H1 (cell line): ENCODE data around the gene DAGLA. TPM values are rescaled to one million over a fixed set of nuclear protein-coding genes. Genes with fewer than 3 reads are reported as not detected.

Experiments used
- CTCF ChIA-PET: fragments of 300-600 bp; sonication (Branson Sonifier 250); formaldehyde crosslinking; loops from one replicate; lab custom pipeline; 2021; ENCODE audit not compliant: partially characterized antibody; lab: Charles Lee
- POLR2A ChIA-PET: fragments of 300-600 bp; sonication (Branson Sonifier 250); formaldehyde crosslinking; loops from one replicate; lab custom pipeline; 2021; ENCODE audit warnings: inconsistent platforms; ENCODE audit not compliant: partially characterized antibody; lab: Charles Lee
- DNase-seq, 2 experiments: peaks; one replicate each; pipeline versions ENCODE4 v3.0.0 to v3.0.0-alpha.2; 2010 to 2022; ENCODE audit warnings: low spot score in 2 of 2, low read depth in 1 of 2, mixed read lengths in 1 of 2
- FAIRE-seq: peaks from 2 replicates; lab custom pipeline; 2011; peaks lifted over from hg19 to GRCh38; lab: Jason Lieb, UNC
- H2AFZ ChIP-seq: 2 replicates; pipeline ENCODE4 v1.8.1; 2012; ENCODE audit warnings: low read length, inconsistent platforms
- H2AK5ac ChIP-seq: 2 replicates; pipeline ENCODE4 v1.6.1; 2013; ENCODE audit warnings: low read depth, low read length
- H2BK120ac ChIP-seq: replicated peaks from 2 replicates; pipeline ENCODE3; 2013; ENCODE audit warnings: low read depth, low read length, inconsistent platforms
- H2BK12ac ChIP-seq: 2 replicates; pipeline ENCODE4 v1.6.1; 2013; ENCODE audit warnings: low read depth, low read length
- H2BK15ac ChIP-seq: 2 replicates; pipeline ENCODE4 v1.6.1; 2013; ENCODE audit warnings: low read length
- H2BK20ac ChIP-seq: 2 replicates; pipeline ENCODE4 v1.6.1; 2013; ENCODE audit warnings: low read length
- H2BK5ac ChIP-seq: 2 replicates; pipeline ENCODE4 v1.6.1; 2013; ENCODE audit warnings: low read depth, low read length
- H3K14ac ChIP-seq: 2 replicates; pipeline ENCODE4 v1.6.1; 2013; ENCODE audit warnings: inconsistent platforms; ENCODE audit not compliant: insufficient read length
- H3K18ac ChIP-seq: 2 replicates; pipeline ENCODE4 v1.6.1; 2013; ENCODE audit warnings: low read length; ENCODE audit errors: extremely low read depth
- H3K23ac ChIP-seq: 2 replicates; pipeline ENCODE4 v1.6.1; 2013; ENCODE audit warnings: inconsistent platforms; ENCODE audit not compliant: insufficient read length
- H3K23me2 ChIP-seq: 2 replicates; pipeline ENCODE4 v1.6.1; 2013; ENCODE audit warnings: low read depth, low read length
- H3K27ac ChIP-seq: 2 replicates; pipeline ENCODE4 v1.6.1; 2011; ENCODE audit warnings: low read depth, low read length, inconsistent platforms
- H3K27me3 ChIP-seq, 4 experiments: replicated peaks in 1 of 4; 1 replicate in 1 of 4; 2 replicates in 3 of 4; pipeline versions ENCODE4 v1.6.1 to v1.8.1; 2011 to 2013; ENCODE audit warnings: low read length in 3 of 4, mild to moderate bottlenecking in 3 of 4, inconsistent platforms in 2 of 4, mixed read lengths in 2 of 4, moderate library complexity in 1 of 4; ENCODE audit not compliant: control insufficient read depth in 3 of 4, insufficient read depth in 3 of 4; ENCODE audit errors: extremely low read depth in 1 of 4
- H3K36me3 ChIP-seq, 4 experiments: 2 replicates each; pipeline versions ENCODE4 v1.6.1 to v1.8.1; 2011 to 2013; ENCODE audit warnings: mild to moderate bottlenecking in 4 of 4, low read length in 3 of 4, moderate library complexity in 2 of 4, control low read depth in 1 of 4, inconsistent platforms in 1 of 4; ENCODE audit not compliant: insufficient read depth in 4 of 4, control insufficient read depth in 2 of 4
- H3K4ac ChIP-seq: replicated peaks from 2 replicates; pipeline ENCODE3; 2013; ENCODE audit warnings: low read length, low read depth, mixed read lengths, inconsistent platforms; ENCODE audit not compliant: insufficient read length
- H3K4me1 ChIP-seq, 4 experiments: replicated peaks in 1 of 4; 1 replicate in 1 of 4; 2 replicates in 3 of 4; pipeline versions ENCODE4 v1.6.1 to v1.8.1; 2011 to 2013; ENCODE audit warnings: low read length in 3 of 4, inconsistent platforms in 2 of 4, mixed read lengths in 1 of 4; ENCODE audit not compliant: insufficient read depth in 4 of 4, control insufficient read depth in 3 of 4
- H3K4me2 ChIP-seq, 2 experiments: 2 replicates each; pipeline versions ENCODE4 v1.6.1 to v1.8.1; 2011 to 2013; ENCODE audit warnings: low read depth in 2 of 2, low read length in 2 of 2, control low read depth in 1 of 2, inconsistent platforms in 1 of 2, mild to moderate bottlenecking in 1 of 2; ENCODE audit not compliant: insufficient read depth in 1 of 2
- H3K4me3 ChIP-seq, 4 experiments: fragments of 200-600, 300-600 bp in 1 of 4; sonication (generic), shearing (Covaris generic), sonication (Bioruptor Twin) in 1 of 4; 2 replicates each; pipeline versions ENCODE4 v1.5.1 to v1.8.1; 2011 to 2016; ENCODE audit warnings: low read length in 4 of 4, low read depth in 3 of 4, control low read depth in 2 of 4, inconsistent platforms in 2 of 4, mild to moderate bottlenecking in 2 of 4, mixed read lengths in 1 of 4, moderate library complexity in 1 of 4; ENCODE audit not compliant: insufficient read depth in 2 of 4; ENCODE audit errors: extremely low read depth in 1 of 4
- H3K56ac ChIP-seq: replicated peaks from 2 replicates; pipeline ENCODE3; 2013; ENCODE audit warnings: low read depth, mild to moderate bottlenecking, mixed read lengths, low read length, inconsistent platforms; ENCODE audit not compliant: insufficient read length
- H3K79me1 ChIP-seq: 2 replicates; pipeline ENCODE4 v1.6.1; 2013; ENCODE audit warnings: low read depth, low read length, control low read depth
- H3K79me2 ChIP-seq, 2 experiments: 2 replicates each; pipeline versions ENCODE4 v1.6.1 to v1.8.1; 2012 to 2013; ENCODE audit warnings: low read length in 2 of 2, mild to moderate bottlenecking in 2 of 2, inconsistent platforms in 1 of 2; ENCODE audit not compliant: insufficient read depth in 2 of 2, control insufficient read depth in 1 of 2
- H3K9ac ChIP-seq, 4 experiments: replicated peaks in 1 of 4; 1 replicate in 1 of 4; 2 replicates in 3 of 4; pipeline versions ENCODE4 v1.6.1 to v1.8.1; 2011 to 2013; ENCODE audit warnings: low read depth in 3 of 4, low read length in 3 of 4, control low read depth in 2 of 4, mild to moderate bottlenecking in 2 of 4, moderate library complexity in 2 of 4, inconsistent platforms in 1 of 4; ENCODE audit errors: extremely low read depth in 1 of 4
- H3K9me3 ChIP-seq, 2 experiments: 2 replicates each; pipeline versions ENCODE4 v1.6.1 to v1.8.1; 2012 to 2013; ENCODE audit warnings: mild to moderate bottlenecking in 2 of 2, moderate library complexity in 2 of 2, control low read depth in 1 of 2, inconsistent platforms in 1 of 2, low read depth in 1 of 2, low read length in 1 of 2, mixed read lengths in 1 of 2; ENCODE audit not compliant: insufficient read depth in 2 of 2
- H4K20me1 ChIP-seq, 2 experiments: replicated peaks in 1 of 2; 2 replicates each; pipeline versions ENCODE3 to v1.8.1; 2011 to 2013; ENCODE audit warnings: inconsistent platforms in 2 of 2, low read length in 2 of 2, mild to moderate bottlenecking in 1 of 2; ENCODE audit not compliant: insufficient read depth in 2 of 2, control insufficient read depth in 1 of 2
- H4K5ac ChIP-seq: 2 replicates; pipeline ENCODE4 v1.6.1; 2013; ENCODE audit warnings: low read length, low read depth, mixed read lengths, inconsistent platforms; ENCODE audit not compliant: insufficient read length
- H4K8ac ChIP-seq: 2 replicates; pipeline ENCODE4 v1.8.0; 2013; ENCODE audit warnings: mild to moderate bottlenecking, moderate library complexity, low read length, inconsistent platforms; ENCODE audit not compliant: insufficient read depth; ENCODE audit errors: extremely low read depth
- H4K91ac ChIP-seq: replicated peaks from 2 replicates; pipeline ENCODE3; 2013; ENCODE audit warnings: low read length, mixed read lengths, inconsistent platforms; ENCODE audit not compliant: insufficient read length
- CHD1 ChIP-seq: IDR thresholded peaks from 2 replicates; pipeline ENCODE4 v1.6.1; 2012; ENCODE audit warnings: low read depth, low read length, improper control_type of control experiment
- EP300 ChIP-seq, 2 experiments: IDR thresholded peaks; 1 replicate in 1 of 2; 2 replicates in 1 of 2; pipeline ENCODE4 v1.6.1; 2011 to 2012; ENCODE audit warnings: low read depth in 2 of 2, low read length in 2 of 2, mild to moderate bottlenecking in 2 of 2, borderline replicate concordance in 1 of 2, inconsistent platforms in 1 of 2, moderate library complexity in 1 of 2
- RAD21 ChIP-seq, 2 experiments: IDR thresholded peaks in 1 of 2; conservative IDR thresholded peaks in 1 of 2; 2 replicates each; pipeline ENCODE4 v1.6.1; 2011; ENCODE audit warnings: low read depth in 2 of 2, low read length in 2 of 2, improper control_type of control experiment in 1 of 2, inconsistent platforms in 1 of 2, mild to moderate bottlenecking in 1 of 2, moderate library complexity in 1 of 2
- WGBS, 2 experiments: shearing (Covaris generic) in 1 of 2; methylation state at CpG; one replicate each; pipeline versions ENCODE4 v1.1.6 to v1.1.7; 2013 to 2015; ENCODE audit warnings: low lambda C conversion rate in 2 of 2, mixed read lengths in 2 of 2, inconsistent platforms in 1 of 2, low coverage in 1 of 2, missing lambda C conversion rate in 1 of 2; ENCODE audit not compliant: insufficient replicate concordance in 2 of 2, insufficient coverage in 1 of 2, insufficient read length in 1 of 2; ENCODE audit errors: extremely low coverage in 1 of 2, missing lambda C conversion rate in 1 of 2; 5-methylcytosine and 5-hydroxymethylcytosine counted together
- polyA plus RNA-seq, 7 experiments: library from polyadenylated mRNA; depleted of rRNA in 3 of 7; stranded (reverse) in 5 of 7; unstranded in 2 of 7; fragments of >200 nt in 5 of 7; fragments of 200-250 nt in 2 of 7; gene quantifications; 1 replicate in 5 of 7; 2 replicates in 1 of 7; 4 replicates in 1 of 7; pipeline versions ENCODE4 v1.2.1 to v1.2.3, GENCODE V29; 2011 to 2013; ENCODE audit warnings: missing spikeins in 2 of 7, mixed read lengths in 2 of 7
- total RNA-seq: library from RNA; stranded (reverse); fragmentation: NEBNext Ultra II Directional; extraction: Animal tissue kit (Norgen Biotek cat#: 25700); gene quantifications from 2 replicates; pipeline ENCODE4 v1.2.1, GENCODE V29; 2021

The DAGLA gene
- total and polyA plus RNA-seq, 2 of the 8 experiments (the other 6 are each of a cell fraction or from before 2014, with no cell fraction given), result 3.6 to 6.6 TPM

DNA sequence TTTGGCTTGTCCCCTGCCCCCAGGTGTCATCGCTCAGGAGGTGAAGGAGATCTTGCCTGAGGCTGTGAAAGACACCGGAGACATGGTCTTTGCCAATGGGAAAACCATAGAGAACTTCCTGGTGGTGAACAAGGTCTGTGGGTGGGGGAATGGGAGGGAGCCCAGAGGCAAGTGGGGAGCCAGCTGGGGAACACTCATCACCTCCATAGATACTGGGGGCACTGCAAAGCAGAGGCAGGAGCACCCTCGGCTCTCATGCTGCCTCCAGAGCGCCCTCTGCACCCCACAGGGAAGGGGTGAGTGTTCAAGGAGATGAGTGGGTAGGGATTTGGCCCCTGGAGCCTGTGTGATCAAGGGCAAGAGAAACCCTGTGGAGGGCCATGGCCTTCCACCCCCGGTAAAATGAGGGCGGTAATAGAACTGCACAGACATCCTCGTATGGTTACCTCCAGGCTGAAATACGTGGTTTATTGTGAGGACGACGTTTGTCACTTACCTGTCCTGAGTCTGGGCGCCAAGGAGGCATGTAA lies 98.2 kb downstream of the DAGLA start:
- H3K27ac ChIP-seq, result no peak overlapping the region
- H3K4me2 ChIP-seq, result no peak overlapping the region
- H3K79me2 ChIP-seq, result no peaks in the 10 kb centered on the region
- no peaks in the 10 kb centered on the region for H3K9me3 ChIP-seq
- CTCF ChIA-PET, result interaction anchor here (0.8 to 7.2 kb wide), 7 partner anchors 9 to 62 kb away, joined by 4 to 48 read pairs (median 7); partner anchors contain the start of genes FEN1, MYRF and TMEM258
- no peaks in the 10 kb centered on the region for H3K23me2 ChIP-seq
- DNase-seq (no peak), FAIRE-seq (no peak)
- H3K9ac ChIP-seq, result no peak overlapping the region
- H4K20me1 ChIP-seq, result peaks cover 0 to 2% of the 10 kb centered on the region in 2 experiments
- no peak overlapping the region for H2AFZ ChIP-seq
- no peak overlapping the region for H3K18ac ChIP-seq
- no peaks in the 10 kb centered on the region for H3K36me3 ChIP-seq
- H3K4me3 ChIP-seq, result no peak overlapping the region
- H2BK5ac ChIP-seq, result no peak overlapping the region
- WGBS, 2 experiments, result 89% methylated on average over 11 of the region's 11 CpGs; no CpG with 5 or more reads in 1 of the 2 experiments
- H3K4ac ChIP-seq, result no peak overlapping the region
- TF ChIP-seq RAD21 (IDR thresholded peaks at IDR 0.05 in 1 of 2, conservative IDR thresholded peaks at IDR 0.05 in 1 of 2; ENCODE audit: low read depth in 2 of 2, low read length in 2 of 2) (no peak), CHD1 (no peak), EP300 (IDR thresholded peaks at IDR 0.05; ENCODE audit: borderline replicate concordance in 1 of 2, low read depth in 2 of 2, low read length in 2 of 2) (no peak)
- H3K4me1 ChIP-seq, result peaks cover 0 to 7% (median 5%) of the 10 kb centered on the region in 4 experiments; a peak in 6 of 7 replicates
- H3K23ac ChIP-seq, result no peak overlapping the region
- H3K14ac ChIP-seq, result no peak overlapping the region
- H2BK12ac ChIP-seq, result no peak overlapping the region
- H4K91ac ChIP-seq, result no peak overlapping the region
- no peak overlapping the region for H2BK15ac ChIP-seq
- no peak overlapping the region for H2AK5ac ChIP-seq
- no peaks in the 10 kb centered on the region; a peak in 1 of 7 replicates for H3K27me3 ChIP-seq
- H3K56ac ChIP-seq, result no peak overlapping the region
- POLR2A ChIA-PET, result interaction anchor here (1.0 to 5.2 kb wide), 4 partner anchors 9 to 34 kb away, joined by 3 to 56 read pairs (median 8); partner anchors contain the start of genes FEN1 and TMEM258
- H2BK120ac ChIP-seq, result no peak overlapping the region
- H4K5ac ChIP-seq, result no peak overlapping the region
- no peaks in the 10 kb centered on the region for H3K79me1 ChIP-seq
- H2BK20ac ChIP-seq, result no peak overlapping the region
- H4K8ac ChIP-seq, result no peak overlapping the region
